ENCODE data around the gene IP6K1.

Gene IP6K1

DNA sequence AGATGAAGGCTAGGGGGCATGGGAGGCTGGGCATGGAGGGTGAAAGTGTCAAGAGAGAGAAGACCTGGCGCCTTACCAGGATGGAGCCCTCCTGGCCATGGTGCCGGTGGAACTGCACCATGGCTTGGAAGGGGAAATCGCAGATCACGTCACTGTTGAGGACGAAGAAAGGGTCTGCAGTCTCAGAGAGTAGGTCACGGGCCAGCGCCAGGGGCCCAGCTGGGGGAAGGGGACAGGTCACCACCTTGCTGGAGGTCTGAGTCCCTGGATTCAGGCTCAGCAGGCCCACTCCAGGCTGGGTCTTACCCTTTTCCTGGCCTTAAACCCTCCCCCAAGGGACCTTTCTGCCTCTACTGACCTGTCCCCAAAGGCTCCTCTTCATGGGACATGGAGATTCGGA is 63.4 kb downstream of the IP6K1 start:
- DNase-seq: no peak

DNA sequence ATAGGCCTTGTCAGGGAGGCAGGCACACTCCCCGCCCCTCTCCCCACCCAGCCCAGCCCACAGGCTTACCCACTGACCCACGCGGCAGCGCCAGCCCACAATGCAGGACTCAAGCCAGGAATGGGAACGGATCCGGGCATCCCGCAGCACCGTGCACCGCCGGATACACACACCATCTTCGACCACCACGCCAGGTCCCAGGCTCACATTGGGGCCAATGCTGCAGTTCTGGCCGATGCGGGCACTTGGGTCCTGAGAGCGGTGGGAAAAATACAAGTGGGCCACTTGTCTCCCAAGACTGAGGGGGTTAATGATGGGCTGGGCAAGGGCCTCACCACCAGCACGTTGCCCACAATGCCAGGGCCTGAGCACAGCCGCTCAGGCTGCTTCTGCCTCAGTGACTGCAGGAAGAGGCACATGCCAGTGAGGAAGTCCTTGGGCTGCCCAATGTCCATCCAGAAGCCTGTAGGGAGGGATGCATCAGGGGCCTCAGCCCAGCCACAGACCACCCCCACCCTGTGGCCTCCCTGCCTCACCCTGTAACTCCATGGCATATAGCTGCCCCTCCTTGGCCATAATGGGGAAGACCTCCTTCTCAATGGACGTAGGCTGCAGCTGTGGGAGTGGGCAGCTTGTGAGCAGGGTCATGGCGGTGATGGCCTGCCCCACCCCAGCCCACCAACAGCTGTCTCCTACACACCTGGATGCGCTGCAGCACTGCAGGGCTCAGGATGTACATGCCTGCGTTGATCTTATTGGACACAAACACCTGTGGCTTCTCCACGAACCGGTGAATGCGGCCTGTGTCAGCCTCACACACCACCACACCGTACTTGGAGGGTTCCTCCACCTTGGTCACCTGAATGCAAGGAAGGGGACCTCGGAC is 64.2 kb downstream of the IP6K1 start:
- no peak for DNase-seq

DNA sequence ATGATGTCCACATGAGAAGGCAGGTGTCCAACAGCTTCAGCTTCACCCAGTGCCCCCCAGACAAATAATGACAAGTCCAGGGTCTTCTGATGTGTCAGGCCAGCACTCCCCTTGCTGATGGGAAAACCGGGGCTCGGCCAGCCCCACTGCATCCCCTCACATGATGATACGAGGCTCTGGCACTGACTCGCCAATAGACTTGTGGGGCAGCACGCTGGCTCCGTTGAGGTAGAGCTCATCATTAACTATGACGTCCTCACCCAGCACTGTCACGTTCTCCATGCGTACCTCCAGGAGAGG is 64.8 kb downstream of the IP6K1 start:
- DNase-seq: no peak

DNA sequence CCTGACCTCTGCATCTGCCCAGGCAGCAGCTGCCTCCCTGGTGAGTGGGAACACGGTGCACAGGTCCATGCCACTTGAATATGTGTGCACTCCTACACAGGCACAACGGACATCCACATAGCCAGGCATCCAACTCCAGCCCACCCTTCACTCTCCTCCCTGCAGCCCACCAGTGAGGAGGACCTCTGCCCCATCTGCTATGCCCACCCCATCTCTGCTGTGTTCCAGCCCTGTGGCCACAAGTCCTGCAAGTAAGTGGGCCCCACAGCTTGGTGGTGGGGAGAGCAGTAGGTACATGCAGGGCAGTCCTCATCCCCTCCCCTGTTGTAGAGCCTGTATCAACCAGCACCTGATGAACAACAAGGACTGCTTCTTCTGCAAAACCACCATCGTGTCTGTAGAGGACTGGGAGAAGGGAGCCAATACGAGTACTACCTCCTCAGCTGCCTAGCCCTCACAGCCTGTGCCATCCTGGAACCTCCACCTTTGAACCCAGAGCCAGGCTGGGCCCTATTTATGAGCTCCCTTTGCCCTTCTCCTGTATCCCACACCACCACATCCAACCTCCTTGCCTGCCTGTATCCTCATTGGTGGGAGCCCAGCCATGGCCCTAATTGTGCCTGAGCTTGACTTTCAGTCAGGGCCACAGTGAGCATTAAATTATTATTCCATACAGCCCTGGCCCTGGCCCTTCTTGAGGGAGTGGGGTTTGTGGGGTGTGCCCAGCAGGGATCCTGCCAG is 65.3 kb downstream of the IP6K1 start:
- DNase-seq: no peak

DNA sequence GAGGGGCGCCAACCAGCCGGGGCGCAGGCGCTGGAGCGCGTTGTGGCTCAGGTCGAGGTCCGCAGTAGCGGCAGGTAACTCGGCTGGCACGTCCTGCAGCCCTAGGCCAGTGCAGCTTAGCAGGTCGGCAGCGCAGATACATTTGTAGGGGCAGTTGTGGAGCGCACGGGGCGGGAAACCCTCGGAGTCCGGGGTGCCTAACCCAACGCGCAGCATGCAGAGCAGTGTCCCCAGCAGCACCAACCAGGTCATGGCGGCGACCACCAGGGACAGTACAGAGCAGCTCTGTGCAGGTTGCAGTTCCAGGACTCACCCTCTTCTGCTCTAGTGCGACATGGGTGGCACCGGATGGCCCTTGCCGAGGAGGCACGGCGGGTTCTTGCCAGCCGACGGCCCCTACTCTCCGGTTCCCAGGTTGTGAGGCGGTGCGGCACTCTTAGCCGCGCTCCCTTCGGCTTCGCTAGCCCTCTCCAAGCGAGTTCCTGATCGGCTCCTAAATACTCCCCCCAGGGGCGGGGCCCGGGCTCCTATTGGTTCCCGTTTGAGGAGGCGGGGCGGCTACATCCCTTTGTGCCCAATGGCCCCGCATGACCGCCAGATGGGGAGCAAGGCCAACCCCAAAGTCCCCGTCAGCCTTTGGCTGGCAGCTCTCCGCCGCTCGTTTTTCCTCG is 67.0 kb downstream of the IP6K1 start, which contains the start of gene AMIGO3:
TSS of gene AMIGO3 (minus strand) at position 471 of the 671 bp plus-strand sequence. CDS start at position 252, 219 bp downstream.
- DNase-seq: peak; percentile 89 to 92

DNA sequence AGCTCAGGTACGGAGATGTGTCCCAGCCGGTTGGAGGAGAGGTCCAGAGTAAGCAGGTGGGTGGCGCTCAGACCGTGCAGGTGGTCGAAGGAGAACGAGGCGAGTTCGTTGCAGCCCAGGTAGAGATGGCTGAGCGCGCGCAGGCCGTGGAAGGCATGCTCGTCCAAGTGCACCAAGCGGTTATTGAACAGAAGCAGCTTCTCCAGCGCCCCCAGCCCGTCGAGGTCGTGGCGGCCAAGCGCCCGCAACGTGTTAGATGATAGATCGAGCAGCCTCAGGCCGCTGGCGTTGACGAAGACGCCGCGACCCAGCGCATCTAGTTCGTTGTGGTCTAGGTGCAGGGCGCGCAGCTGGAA is 67.5 kb downstream of the IP6K1 start:
- DNase-seq: peak in 1 of 2 donors; percentile 19

DNA sequence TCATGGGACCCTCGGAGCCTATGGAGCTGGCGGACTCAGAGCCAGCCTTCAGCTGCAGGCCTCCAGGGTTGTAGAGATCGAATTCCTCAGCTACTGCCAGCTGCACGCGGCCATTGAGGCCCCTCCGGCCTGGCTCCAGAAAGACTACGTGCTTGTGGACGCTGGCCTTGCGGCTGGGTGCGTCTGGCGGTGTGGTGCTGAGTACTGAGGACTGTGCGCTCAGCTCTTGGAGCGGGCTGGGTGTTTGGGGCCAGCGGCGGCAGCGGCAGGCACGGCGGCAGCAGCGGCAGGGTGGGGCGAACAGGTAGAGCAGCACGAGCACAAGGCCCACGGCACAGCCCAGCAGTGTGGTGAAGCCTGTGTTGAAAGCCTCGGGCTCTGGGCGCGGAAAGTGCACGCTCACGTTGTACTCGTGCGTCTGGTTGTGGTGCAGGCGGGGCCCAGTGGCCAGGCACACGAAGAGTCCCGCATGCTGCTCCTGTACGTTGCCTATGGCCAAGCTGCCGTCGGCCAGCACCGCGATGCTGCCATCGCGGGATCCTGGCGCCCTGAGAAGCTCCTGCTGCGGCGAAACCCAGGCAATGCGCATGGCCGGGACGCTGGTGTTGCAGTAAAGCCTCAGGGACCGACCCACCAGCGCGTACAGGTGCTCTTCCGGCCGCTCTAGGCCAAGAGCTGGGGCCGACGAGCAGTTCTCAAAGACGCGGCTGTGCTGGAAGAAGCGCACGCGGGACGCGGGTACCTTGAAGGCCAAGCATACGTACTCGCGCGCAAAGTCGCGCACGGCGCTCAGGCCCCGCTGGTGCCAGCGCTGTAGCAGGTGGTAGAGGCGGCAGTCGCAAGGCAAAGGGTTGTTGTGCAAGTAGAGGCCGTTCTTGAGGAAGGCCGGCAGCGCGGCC is 68.1 kb downstream of the IP6K1 start:
- no peak for DNase-seq

DNA sequence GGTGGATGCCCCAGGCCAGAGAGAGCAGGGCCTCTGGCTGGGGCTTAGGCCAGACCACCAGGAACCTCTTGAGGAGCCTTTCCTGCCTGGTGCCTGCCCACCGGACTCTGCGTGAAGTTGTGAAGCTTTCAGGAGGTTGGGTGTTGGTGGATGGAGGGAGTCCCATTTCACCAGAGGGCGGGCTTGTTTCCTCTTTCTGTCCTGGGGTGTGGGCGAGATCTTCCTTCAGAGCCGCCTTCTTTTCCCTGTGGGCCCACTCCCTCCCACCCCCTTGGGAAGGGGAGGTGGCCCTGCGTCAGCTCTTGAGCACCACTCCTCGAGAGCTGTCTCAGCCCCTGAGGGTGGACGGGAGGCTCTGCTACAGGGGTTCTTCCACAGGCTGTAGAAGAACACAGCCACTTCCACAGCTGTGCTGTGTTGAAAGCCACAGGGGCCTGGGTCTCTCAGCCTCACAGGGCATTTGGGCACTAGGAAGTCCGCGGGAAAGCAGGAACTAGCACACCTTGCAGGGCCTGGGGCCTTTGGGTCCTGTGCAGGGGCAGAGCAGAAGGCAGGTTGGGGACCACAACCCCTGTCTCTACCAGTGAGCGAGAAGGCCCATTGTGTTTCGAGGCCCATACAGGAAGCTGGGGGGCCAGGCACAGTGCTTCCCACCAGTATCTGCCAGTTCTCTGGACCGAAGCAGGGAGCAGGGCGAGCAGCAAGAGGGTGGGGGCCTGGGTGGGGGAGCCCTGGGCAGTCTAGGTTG is 69.0 kb downstream of the IP6K1 start:
- no peak for DNase-seq

DNA sequence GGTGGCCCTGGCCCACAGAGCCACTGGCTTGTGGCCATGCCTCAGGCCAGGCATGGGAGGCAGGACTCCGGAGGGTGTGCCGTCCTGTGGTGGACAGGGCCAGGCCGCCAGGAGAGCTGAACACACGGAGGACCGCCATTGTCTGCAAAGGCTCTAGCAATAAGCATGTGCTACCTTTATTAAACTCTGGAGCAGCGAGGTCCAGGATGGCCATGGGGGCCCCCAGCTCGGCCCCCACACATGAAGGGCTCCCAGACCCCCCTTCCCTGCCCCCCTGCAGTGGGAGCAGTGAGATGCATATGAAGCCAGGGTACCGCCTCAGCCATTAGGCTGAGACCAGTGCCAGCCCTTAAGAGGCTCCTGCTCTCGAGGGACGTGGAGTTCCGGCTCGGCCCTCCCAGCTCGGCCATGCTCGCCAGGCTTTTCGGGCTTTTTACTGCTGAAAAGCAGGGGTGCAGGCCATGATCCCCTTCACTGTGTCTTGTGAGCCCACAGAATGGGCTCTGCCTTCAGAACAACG is 69.6 kb downstream of the IP6K1 start:
- no peak for DNase-seq

DNA sequence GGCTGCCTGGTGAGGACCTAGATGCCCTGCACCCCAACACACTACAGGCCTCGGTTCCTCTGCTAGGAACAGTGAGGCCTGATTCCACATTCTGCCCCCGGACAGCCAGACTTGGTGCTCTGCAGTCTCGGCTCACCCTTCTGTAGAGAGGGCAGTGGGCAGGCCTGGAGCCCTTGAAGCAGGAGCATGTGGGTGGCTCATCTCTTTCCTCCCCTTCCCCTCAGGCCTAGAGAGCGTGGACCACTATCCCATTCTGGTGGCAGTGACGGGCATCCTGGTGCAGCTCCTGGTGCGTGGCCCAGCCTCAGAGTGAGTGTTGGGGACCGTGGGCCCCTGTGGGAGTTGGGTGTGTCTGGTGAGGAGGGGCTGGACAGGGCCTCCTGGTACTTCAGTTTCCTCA is 70.2 kb downstream of the IP6K1 start:
- no peak for DNase-seq

DNA sequence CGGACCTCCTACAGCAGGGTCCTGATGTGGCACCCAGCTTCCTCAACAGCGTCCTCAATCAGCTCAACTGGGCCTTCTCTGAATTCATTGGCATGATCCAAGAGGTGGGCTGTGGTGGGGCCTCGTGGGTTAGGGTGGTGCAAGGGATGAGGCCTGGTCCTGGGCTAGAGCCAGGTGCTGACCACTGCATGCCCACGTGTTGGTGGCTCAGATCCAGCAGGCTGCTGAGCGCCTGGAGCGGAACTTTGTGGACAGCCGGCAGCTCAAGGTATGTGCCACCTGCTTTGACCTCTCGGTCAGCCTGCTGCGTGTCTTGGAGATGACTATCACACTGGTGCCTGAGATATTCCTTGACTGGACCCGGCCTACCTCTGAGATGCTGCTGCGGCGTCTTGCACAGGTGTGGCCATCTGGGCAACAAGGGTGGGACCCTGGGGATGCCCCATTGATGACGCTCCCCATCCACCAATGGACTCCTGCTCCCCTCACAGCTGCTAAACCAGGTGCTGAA is 70.7 kb downstream of the IP6K1 start:
- DNase-seq: no peak

DNA sequence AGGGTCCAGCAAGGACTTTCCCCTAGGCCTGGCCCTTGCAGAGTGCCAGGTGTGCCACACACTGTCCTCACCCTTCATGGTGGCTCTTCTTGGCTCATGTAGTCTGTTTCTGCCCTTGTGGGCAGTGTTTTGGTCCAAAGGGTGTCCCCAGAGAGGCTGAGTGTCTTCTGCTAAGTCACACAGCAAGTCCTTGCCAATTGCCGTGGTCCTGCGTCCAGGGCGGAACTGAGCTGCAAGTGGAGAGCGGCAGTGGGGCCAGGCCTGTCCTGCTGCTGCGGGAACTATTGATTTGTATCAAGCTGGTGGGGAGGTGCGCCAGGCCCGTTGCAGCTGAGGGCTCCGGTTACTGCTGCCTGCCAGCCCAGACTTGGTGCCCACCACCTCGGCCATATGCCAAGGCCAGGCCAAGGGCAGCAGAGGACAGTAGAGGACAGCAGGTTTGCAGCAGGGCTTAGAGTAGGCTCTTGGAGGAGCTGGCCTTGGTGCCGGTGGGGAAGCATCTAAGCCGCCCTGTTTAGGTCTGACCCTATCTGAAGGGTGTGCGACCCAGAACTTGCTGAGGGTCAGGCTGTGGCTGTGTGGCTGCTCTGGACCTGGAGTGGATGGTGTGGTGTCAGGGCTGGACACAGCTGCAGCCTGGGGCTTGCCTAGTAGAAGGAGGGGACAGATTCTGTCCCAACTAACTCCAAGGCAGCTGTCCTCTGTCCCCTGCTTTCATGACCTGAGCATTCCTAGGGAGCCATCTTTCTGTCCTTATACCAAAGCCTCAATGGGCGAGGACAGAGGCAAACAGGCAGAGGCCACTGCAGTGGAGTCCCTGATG is 71.4 kb downstream of the IP6K1 start:
- DNase-seq: no peak

DNA sequence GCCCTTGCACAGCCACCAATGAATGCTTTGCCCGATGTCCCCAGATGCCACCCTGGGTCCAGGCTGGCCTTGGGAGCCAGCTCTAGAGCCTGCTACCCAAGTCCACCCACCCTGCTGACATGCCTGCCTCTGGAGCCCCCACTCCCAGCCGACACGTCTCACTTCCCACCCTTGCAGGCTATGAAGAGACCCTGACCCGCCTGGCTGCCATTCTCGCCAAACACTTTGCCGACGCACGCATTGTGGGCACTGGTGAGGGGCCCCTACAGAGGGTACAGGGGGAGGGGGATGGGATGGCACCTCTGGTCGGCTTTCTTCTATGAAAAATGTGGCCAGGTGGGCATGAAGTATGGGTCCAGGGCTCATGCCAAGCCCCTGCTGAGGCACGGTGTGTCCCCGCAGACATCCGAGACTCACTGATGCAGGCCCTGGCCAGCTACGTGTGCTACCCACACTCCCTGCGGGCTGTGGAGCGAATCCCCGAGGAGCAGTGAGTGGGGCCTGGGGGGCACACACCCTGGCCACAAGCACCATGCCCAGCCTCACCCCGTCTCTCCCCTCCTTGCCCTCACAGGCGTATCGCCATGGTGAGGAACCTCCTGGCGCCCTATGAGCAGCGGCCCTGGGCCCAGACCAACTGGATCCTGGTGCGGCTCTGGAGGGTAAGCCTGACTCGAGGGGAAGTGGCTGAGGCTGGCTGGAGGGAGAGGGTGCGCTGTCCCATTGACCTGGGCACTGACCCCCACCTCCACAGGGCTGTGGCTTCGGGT is 72.8 kb downstream of the IP6K1 start:
- DNase-seq: no peak

DNA sequence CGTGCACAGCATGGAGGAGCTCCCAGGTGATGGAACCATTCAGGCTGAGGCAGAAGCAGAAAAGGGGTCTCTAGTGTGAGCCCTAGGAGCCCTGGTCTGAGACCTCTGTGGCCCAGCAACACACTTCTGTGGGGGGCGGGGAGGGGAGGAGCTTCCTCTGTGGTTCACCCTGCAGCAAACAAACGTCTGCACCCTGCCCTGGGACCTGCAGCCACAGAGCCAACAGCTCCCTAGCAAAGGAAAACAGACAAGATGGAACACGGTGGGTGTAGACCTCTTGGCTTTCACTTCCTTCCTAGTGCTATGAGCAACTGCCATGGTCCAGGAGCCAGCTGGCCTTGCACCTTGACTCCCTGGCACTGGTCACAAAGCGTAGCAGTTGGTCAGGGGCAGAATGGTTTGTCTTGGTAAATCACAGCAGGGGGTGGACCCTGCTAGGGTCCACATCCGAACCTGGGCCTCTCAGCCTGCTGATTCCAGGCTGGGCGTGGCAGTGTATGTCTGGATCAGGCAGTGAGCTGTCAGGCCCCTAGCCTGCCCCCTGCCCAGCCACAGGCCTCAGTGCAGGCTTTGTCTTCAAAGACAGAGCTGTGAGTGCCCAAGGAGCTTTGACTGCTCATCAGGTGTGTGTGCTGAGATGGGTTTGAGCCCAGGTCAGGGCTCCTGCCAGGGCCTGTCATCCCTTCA is 73.6 kb downstream of the IP6K1 start:
- DNase-seq: no peak

DNA sequence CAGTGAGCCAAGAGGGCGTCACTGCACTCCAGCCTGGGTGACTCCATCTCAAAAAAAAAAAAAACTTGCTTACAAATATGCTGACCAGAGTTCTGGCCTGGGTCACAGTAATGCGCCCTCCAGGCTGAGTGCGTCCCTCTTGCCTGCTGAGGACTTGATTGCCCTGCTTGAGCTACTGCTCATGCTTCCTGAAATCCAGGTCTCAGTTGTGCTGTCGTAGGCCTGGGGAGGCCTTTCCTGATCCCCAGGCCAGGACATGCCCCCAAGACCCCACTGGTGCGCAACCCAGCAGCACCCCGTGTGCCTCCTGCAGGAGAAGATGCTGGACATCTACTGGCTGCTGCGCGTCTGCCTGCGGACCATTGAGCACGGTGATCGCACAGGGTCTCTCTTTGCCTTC is 74.2 kb downstream of the IP6K1 start:
- DNase-seq: no peak

DNA sequence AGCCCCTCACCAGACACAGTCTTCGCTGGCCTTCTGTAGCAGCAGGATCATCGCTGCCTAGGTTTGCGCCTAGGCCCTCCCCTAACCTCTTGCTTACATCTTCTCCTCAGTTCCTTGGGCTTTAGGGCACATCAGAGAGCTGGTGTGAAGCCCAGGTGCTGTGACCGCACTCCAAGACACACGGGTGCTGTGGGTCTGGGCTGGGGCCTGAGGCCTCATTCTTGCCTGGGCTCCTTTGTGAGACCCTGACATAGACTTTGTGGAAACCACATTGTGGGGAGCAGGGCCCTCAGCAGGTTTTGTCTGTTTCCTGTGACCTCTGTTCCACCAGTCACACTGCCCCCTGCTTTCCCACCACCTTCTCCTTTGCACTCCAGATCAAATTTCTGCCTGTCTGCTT is 74.9 kb downstream of the IP6K1 start:
- no peak for DNase-seq

DNA sequence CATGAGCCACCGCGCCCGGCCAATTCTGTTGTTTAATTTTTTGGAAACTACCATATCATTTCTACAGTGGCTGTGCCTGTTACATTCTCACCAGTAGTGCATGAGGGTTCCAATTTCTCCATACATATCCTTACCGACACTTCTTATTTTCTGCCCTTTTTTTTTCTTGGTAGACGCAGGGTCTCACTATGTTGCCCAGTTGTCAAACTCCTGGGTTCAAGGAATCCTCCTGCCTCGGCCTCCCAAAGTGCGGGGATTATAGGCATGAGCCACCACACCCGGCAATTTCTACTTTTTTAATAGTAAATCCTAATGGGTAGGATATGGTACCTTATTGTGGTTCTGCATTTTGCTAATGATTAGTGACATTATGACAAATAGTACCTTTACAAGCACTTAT is 76.5 kb downstream of the IP6K1 start:
- no peak for DNase-seq

DNA sequence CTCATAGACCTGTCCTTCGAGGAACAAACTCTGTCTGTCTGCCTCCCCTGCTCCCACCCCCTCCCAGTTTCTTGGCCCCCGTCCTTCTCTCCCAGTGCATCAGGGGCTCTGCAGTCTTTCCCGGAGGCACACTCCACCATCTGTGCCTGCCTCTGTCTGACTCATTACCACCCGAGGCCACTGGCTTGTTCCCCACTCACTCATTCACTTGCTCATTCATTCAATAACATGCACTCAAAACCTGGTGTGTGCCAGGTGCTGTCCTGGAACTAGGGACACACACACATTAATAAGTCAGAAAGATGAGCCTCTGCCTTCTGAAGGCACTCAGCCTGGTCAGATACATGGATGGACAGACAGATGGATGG is 79.2 kb downstream of the IP6K1 start:
- DNase-seq: no peak

DNA sequence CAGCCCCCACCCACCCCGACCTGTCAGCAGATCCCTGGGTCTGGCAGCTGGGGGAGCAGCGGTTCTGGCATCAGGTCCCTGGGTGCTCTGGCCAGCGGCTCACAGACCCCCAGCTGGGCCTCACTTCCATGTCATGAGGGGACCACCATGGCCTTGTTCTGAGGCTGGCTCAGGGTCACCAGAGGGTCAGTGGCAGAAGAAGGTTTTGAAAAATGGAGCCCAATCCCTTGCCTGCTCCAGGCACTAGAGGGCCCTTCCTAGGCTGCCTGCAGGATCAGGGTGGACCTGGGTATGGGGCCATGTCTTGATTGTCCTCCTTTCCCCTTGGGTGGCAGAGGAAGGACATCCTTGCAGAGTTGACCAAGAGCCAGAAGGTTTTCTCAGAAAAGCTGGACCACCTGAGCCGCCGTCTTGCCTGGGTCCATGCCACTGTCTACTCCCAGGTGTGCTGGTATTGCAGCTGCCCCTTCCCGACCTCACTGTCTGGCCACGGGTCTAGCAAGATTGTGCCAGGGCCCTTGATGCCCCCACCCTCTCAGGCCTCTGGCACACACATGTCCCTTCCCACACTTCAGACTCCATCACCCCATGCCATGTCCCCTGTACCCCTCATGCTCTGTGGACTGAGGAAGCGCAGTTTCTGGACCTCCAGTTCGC is 79.8 kb downstream of the IP6K1 start:
- no peak for DNase-seq

All from CD4-positive, alpha-beta T cell treated with Interleukin-4 for 1 hour (primary cell).